ENCODE measurements around the gene VAV2.

DNA sequence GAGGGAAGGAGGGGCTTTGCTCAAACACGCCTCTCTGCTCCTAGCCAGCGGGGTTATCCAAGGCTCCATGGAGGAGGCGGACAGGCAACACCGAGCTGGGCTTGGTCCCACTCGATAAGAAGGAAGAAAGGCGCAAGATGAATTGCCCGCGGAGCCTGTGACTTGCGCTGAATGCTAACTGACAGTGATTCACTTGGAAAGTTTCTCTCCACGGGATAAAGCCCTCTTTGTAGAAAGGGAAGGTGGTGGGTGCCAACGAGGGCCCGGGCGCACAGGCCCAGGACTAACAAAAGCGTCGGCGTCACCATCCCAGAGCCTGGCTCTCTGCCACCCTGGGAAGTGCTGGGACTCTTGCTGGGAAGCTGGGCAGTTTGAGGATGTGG, 76.0 kb downstream of the VAV2 start:
- TF ChIP-seq, protein P1, sequence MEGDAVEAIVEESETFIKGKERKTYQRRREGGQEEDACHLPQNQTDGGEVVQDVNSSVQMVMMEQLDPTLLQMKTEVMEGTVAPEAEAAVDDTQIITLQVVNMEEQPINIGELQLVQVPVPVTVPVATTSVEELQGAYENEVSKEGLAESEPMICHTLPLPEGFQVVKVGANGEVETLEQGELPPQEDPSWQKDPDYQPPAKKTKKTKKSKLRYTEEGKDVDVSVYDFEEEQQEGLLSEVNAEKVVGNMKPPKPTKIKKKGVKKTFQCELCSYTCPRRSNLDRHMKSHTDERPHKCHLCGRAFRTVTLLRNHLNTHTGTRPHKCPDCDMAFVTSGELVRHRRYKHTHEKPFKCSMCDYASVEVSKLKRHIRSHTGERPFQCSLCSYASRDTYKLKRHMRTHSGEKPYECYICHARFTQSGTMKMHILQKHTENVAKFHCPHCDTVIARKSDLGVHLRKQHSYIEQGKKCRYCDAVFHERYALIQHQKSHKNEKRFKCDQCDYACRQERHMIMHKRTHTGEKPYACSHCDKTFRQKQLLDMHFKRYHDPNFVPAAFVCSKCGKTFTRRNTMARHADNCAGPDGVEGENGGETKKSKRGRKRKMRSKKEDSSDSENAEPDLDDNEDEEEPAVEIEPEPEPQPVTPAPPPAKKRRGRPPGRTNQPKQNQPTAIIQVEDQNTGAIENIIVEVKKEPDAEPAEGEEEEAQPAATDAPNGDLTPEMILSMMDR (IDR thresholded peaks at IDR 0.05) = no peak
- no peak for TF ChIP-seq POLR2A (IDR thresholded peaks at IDR 0.05)
